ENCODE data around the gene FKBP14. TPM values are rescaled to one million over a fixed set of nuclear protein-coding genes. Genes with fewer than 3 reads are reported as not detected.

The FKBP14 gene
- total and polyA plus RNA-seq, 9 of the 15 experiments (the other 6 are each of a cell fraction or from before 2014, with no cell fraction given) = 5.3 to 27.9 (median 14.3) TPM

DNA sequence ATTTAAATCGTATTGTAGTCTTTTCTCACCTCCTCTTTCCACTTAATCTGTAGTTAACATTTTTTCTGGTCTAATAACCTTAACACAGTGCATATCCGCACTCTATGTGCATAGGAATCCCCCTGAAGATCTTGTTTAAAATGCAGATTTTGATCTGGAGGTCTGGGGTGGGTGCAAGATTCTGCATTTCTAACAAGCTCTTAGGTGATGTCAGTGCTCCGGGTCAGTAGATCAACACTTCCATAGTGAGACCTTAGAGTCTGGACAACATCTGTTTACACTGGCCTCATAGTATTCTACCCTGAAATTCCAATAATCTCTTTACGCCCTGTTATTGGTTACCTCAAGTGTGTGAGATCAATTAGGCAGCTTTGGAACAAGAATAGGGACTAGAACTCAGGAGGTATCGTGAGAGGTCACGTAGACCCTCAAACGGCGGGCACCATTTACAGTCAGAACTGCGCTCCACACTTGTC, 1.3 kb upstream of the FKBP14 start (continued):
- TF ChIP-seq POLR3A (IDR thresholded peaks at IDR 0.05; ENCODE audit: borderline replicate concordance, extremely low read depth, insufficient read depth, insufficient read length) = no peak
- TF ChIP-seq, protein P1, sequence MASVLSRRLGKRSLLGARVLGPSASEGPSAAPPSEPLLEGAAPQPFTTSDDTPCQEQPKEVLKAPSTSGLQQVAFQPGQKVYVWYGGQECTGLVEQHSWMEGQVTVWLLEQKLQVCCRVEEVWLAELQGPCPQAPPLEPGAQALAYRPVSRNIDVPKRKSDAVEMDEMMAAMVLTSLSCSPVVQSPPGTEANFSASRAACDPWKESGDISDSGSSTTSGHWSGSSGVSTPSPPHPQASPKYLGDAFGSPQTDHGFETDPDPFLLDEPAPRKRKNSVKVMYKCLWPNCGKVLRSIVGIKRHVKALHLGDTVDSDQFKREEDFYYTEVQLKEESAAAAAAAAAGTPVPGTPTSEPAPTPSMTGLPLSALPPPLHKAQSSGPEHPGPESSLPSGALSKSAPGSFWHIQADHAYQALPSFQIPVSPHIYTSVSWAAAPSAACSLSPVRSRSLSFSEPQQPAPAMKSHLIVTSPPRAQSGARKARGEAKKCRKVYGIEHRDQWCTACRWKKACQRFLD (CRISPR knock-in tag; IDR thresholded peaks at IDR 0.05) = 0 out of 2 replicates have a peak, but pooled peaks have one; percentile 16
- TF ChIP-seq IFI16 (CRISPR knock-in tag; IDR thresholded peaks at IDR 0.05) = no peak

DNA sequence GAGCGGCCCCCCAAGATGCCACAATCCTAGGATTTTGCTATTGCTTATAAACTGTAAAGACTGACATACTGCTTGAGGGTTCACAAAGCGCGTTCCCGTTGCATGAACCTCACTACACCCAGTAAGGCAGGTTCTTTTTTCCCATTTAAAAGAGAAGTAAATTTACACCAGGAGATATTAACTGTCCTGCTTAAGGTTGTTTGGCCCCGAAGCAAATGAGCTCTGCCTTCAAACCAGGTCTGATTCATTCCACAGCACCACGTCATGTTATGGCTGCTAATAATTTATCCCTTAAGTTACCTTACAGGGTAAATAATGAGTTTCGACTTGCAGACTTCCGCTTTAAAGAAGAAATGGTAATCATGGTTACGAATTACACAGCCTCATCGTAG, 559 bp upstream of the FKBP14 start:
- POLR2A ChIA-PET = interaction anchor here (0.7 to 1.7 kb wide), 6 partner anchors 9 to 91 kb away, joined by 3 to 11 read pairs (median 4); no protein-coding TSS in a partner anchor
- peaks cover 10 to 17% of the 10 kb centered on the region in 2 experiments; a peak in 3 of 5 replicates for H3K4me1 ChIP-seq (replicated peaks in 1 of 2; ENCODE audit: control insufficient read depth in 2 of 2, insufficient read depth in 2 of 2, low read length in 2 of 2)
- no peak for TF ChIP-seq GTF2E2 (tag; IDR thresholded peaks at IDR 0.05)
- no peak for TF ChIP-seq MAFF (IDR thresholded peaks at IDR 0.05; ENCODE audit: low read length)
- TF ChIP-seq, protein P2, sequence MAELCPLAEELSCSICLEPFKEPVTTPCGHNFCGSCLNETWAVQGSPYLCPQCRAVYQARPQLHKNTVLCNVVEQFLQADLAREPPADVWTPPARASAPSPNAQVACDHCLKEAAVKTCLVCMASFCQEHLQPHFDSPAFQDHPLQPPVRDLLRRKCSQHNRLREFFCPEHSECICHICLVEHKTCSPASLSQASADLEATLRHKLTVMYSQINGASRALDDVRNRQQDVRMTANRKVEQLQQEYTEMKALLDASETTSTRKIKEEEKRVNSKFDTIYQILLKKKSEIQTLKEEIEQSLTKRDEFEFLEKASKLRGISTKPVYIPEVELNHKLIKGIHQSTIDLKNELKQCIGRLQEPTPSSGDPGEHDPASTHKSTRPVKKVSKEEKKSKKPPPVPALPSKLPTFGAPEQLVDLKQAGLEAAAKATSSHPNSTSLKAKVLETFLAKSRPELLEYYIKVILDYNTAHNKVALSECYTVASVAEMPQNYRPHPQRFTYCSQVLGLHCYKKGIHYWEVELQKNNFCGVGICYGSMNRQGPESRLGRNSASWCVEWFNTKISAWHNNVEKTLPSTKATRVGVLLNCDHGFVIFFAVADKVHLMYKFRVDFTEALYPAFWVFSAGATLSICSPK (IDR thresholded peaks at IDR 0.05; ENCODE audit: borderline replicate concordance) = no peak
- no peak for TF ChIP-seq ZNF143 (CRISPR knock-in tag; IDR thresholded peaks at IDR 0.05)
- TF ChIP-seq, protein P3, sequence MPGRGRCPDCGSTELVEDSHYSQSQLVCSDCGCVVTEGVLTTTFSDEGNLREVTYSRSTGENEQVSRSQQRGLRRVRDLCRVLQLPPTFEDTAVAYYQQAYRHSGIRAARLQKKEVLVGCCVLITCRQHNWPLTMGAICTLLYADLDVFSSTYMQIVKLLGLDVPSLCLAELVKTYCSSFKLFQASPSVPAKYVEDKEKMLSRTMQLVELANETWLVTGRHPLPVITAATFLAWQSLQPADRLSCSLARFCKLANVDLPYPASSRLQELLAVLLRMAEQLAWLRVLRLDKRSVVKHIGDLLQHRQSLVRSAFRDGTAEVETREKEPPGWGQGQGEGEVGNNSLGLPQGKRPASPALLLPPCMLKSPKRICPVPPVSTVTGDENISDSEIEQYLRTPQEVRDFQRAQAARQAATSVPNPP (IDR thresholded peaks at IDR 0.05; ENCODE audit: borderline replicate concordance, insufficient read depth, insufficient read length) = no peak
- TF ChIP-seq CREM (IDR thresholded peaks at IDR 0.05; ENCODE audit: low read depth) = no peak
- TF ChIP-seq, protein P4, sequence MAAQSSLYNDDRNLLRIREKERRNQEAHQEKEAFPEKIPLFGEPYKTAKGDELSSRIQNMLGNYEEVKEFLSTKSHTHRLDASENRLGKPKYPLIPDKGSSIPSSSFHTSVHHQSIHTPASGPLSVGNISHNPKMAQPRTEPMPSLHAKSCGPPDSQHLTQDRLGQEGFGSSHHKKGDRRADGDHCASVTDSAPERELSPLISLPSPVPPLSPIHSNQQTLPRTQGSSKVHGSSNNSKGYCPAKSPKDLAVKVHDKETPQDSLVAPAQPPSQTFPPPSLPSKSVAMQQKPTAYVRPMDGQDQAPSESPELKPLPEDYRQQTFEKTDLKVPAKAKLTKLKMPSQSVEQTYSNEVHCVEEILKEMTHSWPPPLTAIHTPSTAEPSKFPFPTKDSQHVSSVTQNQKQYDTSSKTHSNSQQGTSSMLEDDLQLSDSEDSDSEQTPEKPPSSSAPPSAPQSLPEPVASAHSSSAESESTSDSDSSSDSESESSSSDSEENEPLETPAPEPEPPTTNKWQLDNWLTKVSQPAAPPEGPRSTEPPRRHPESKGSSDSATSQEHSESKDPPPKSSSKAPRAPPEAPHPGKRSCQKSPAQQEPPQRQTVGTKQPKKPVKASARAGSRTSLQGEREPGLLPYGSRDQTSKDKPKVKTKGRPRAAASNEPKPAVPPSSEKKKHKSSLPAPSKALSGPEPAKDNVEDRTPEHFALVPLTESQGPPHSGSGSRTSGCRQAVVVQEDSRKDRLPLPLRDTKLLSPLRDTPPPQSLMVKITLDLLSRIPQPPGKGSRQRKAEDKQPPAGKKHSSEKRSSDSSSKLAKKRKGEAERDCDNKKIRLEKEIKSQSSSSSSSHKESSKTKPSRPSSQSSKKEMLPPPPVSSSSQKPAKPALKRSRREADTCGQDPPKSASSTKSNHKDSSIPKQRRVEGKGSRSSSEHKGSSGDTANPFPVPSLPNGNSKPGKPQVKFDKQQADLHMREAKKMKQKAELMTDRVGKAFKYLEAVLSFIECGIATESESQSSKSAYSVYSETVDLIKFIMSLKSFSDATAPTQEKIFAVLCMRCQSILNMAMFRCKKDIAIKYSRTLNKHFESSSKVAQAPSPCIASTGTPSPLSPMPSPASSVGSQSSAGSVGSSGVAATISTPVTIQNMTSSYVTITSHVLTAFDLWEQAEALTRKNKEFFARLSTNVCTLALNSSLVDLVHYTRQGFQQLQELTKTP (IDR thresholded peaks at IDR 0.05; ENCODE audit: low read depth in 1 of 2, partially characterized antibody in 2 of 2) = no peak
- TF ChIP-seq GATAD2B (IDR thresholded peaks at IDR 0.05; ENCODE audit: borderline replicate concordance) = no peak

More for the DNA sequence above, 559 bp upstream of the FKBP14 start:
- BruUV-seq (replicated peaks) = TSS peak; percentile 30
- Histone ChIP-seq H3K4me2 (ENCODE audit: insufficient read depth, low read length) (peak overlapping the region; percentile 95), H3K9me3 (replicated peaks; ENCODE audit: control insufficient read depth, insufficient read depth, low read depth, low read length) (no peaks in the 10 kb centered on the region), H3K9ac (ENCODE audit: insufficient read depth in 1 of 2, low read depth in 2 of 2, low read length in 2 of 2) (peak overlapping the region; percentile 38 to 74; a peak in 3 of 4 replicates), H3K79me2 (ENCODE audit: control insufficient read depth, insufficient read depth, low read length) (peaks cover 87% of the 10 kb centered on the region), H3K9me1 (ENCODE audit: control insufficient read depth, insufficient read depth, low read length) (no peaks in the 10 kb centered on the region), H3K27ac (ENCODE audit: extremely low read depth, low read depth, low read length) (peak overlapping the region; percentile 76), H4K20me1 (replicated peaks; ENCODE audit: control insufficient read depth, insufficient read depth, low read length) (no peaks in the 10 kb centered on the region; the same call in 1 of the 2 replicates), H2AFZ (ENCODE audit: low read depth, low read length) (peak overlapping the region; percentile 98), H3K4me3 (peak overlapping the region; percentile 82), H3K27me3 (ENCODE audit: control insufficient read depth in 2 of 2, insufficient read depth in 2 of 2, low read length in 2 of 2) (no peaks in the 10 kb centered on the region), H3K36me3 (ENCODE audit: control insufficient read depth, insufficient read depth, low read length) (peaks cover 21% of the 10 kb centered on the region)
- peak in 1 of 4 experiments; percentile 16 for DNase-seq (ENCODE audit: extremely low read depth in 1 of 4, low spot score in 3 of 4)
- ATAC-seq = peak; percentile 0; the same call in 2 of the 3 replicates
- CTCF ChIA-PET (ENCODE audit: low intra/inter-chr PET ratio) = no interaction called here
- in situ Hi-C loops (cut with MboI) (no loop called here), intact Hi-C loops (cut with micrococcal nuclease) (loop anchor here (5.0 kb wide), 1 partner anchor 110 kb away; no protein-coding TSS in a partner anchor)
- no peak for FAIRE-seq
- 4% methylated on average over 10 of the region's 10 CpGs for WGBS (ENCODE audit: insufficient coverage, low coverage, missing lambda C conversion rate)
